ENCODE data around the gene EXOC6B.

The EXOC6B gene

GRCh38 chr2:72341639-72342038, 484.2 kb downstream of the EXOC6B start:
- no peak for DNase-seq

- DNase-seq = no peak
Measured at GRCh38 chr2:72340665-72341064, 485.2 kb downstream of the EXOC6B start.

GRCh38 chr2:72338076-72338475, 487.8 kb downstream of the EXOC6B start:
- DNase-seq = no peak

GRCh38 chr2:72332720-72333119, 493.1 kb downstream of the EXOC6B start:
- no peak for DNase-seq

- no peak for DNase-seq
Measured at GRCh38 chr2:72330652-72331051, 495.2 kb downstream of the EXOC6B start.

GRCh38 chr2:72326759-72327158, 499.1 kb downstream of the EXOC6B start:
- DNase-seq = no peak

- peak; percentile 62 for DNase-seq
Measured at GRCh38 chr2:72325592-72326422, 500.0 kb downstream of the EXOC6B start.

- DNase-seq = no peak
Measured at GRCh38 chr2:72316774-72317173, 509.1 kb downstream of the EXOC6B start.

- no peak for DNase-seq
Measured at GRCh38 chr2:72300147-72300684, 525.6 kb downstream of the EXOC6B start.

- no peak for DNase-seq
Measured at GRCh38 chr2:72293620-72294019, 532.2 kb downstream of the EXOC6B start.

- no peak for DNase-seq
Measured at GRCh38 chr2:72292433-72292832, 533.4 kb downstream of the EXOC6B start.

GRCh38 chr2:72291059-72291458, 534.8 kb downstream of the EXOC6B start:
- DNase-seq = no peak

GRCh38 chr2:72289736-72290135, 536.1 kb downstream of the EXOC6B start:
- no peak for DNase-seq

GRCh38 chr2:72289283-72289682, 536.5 kb downstream of the EXOC6B start:
- DNase-seq = no peak

- DNase-seq = no peak
Measured at GRCh38 chr2:72278046-72278445, 547.8 kb downstream of the EXOC6B start.

GRCh38 chr2:72276876-72277275, 549.0 kb downstream of the EXOC6B start:
- DNase-seq = no peak

- DNase-seq = no peak
Measured at GRCh38 chr2:72276356-72276755, 549.5 kb downstream of the EXOC6B start.

GRCh38 chr2:72275084-72275483, 550.7 kb downstream of the EXOC6B start:
- DNase-seq = no peak

- DNase-seq = no peak
Measured at GRCh38 chr2:72274380-72274797, 551.4 kb downstream of the EXOC6B start.

- DNase-seq = no peak
Measured at GRCh38 chr2:72273384-72273783, 552.4 kb downstream of the EXOC6B start.

GRCh38 chr2:72271766-72272641, 553.8 kb downstream of the EXOC6B start:
- DNase-seq = no peak

GRCh38 chr2:72271276-72271614, 554.6 kb downstream of the EXOC6B start:
- DNase-seq = no peak

GRCh38 chr2:72270556-72271275, 555.1 kb downstream of the EXOC6B start:
- no peak for DNase-seq
